VCaP (cell line): ENCODE data around the gene HIP1.

Experiments
- H3K27ac ChIP-seq: fragments of 450-650 bp; 2 replicates; pipeline ENCODE4 v1.5.1; 2017
- CTCF ChIP-seq: fragments of 450-650 bp; conservative IDR thresholded peaks from 2 replicates; pipeline ENCODE4 v1.5.1; 2017; ENCODE audit warnings: mild to moderate bottlenecking, moderate library complexity

Gene HIP1

DNA sequence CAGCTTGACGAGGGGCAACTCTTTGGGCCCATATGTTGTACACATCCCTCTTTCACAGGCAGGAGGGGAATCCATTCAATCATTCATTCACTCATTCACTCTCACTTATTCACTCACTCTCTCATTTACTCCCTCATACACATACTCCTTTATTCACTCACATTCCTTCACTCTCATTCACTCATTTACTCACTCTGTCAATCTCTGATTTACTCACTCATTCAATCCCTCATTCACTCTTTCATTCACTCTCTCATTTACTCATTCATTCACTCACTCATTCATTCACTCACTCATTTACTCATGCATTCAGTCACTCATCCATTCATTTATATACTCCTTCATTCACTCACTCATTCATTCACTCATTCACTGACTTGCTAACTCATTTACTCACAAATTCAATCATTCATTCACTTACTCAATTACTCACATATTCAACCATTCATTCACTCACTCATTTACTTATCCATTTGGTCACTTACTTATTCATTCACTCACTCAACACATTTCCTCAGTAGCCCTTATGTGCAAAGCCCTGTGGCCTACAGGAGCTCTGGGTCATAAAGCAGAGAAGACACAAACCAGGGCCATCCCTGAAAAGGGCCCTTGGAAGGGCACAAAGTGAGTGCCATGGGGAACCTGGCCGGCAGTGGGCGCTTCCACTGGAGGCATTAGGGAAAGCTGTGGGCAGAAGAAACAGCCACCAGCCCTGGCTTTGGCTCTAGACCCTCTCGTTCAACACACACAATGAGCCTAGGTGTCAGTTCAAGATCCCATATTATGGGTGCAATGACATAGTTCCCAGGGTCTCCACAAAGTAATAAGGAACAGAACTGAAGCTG lies 26.0 kb downstream of the HIP1 start:
- no peak for TF ChIP-seq CTCF
- no peak overlapping the region for H3K27ac ChIP-seq

GRCh38 chr7:75711656-75712514 lies 26.9 kb downstream of the HIP1 start:
- no peak for TF ChIP-seq CTCF
- H3K27ac ChIP-seq, result no peak overlapping the region

GRCh38 chr7:75711076-75711475 lies 27.7 kb downstream of the HIP1 start:
- no peak for TF ChIP-seq CTCF

DNA sequence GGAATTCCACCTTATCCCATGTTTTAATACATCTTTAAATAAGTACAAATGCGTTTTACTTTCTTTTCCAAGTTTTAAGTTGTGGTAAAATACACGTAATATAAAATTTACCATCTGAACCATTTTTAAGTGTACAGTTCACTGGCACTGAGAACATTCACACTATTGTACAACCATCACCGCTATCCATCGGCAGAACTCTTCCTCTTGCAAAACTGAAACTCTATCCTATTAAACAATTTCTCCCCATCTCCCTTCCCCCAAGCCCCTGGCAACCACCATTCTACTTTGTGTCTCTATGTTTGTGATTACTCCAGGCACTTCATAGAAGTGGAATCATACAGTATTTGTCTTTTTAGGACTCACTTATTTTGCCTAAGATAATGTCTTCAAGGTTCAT lies 33.8 kb downstream of the HIP1 start:
- no peak for TF ChIP-seq CTCF
- no peak overlapping the region for H3K27ac ChIP-seq

More at GRCh38 chr7:75711076-75711475, 27.7 kb downstream of the HIP1 start:
- H3K27ac ChIP-seq, result no peak overlapping the region

GRCh38 chr7:75702515-75702914 lies 36.2 kb downstream of the HIP1 start:
- H3K27ac ChIP-seq, result no peak overlapping the region
- no peak for TF ChIP-seq CTCF

DNA sequence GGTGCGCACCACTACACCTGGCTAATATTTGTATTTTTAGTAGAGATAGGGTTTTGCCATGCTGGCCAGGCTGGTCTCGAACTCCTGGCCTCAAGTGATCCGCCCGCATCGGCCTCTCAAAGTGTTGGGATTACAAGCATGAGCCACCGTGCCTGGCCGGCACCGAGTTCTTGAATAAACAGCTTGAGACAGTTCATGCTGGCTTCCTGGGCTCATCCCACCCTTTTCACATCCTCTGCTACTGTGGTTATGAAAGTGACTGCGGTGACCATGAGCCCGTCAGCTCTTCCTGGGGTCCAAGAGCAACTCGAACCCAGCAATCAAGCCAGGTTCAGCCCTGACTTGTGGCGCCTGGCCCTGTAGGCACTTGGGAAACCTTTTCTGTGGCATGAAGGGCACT lies 38.7 kb downstream of the HIP1 start:
- H3K27ac ChIP-seq, result no peak overlapping the region
- TF ChIP-seq CTCF, result no peak

DNA sequence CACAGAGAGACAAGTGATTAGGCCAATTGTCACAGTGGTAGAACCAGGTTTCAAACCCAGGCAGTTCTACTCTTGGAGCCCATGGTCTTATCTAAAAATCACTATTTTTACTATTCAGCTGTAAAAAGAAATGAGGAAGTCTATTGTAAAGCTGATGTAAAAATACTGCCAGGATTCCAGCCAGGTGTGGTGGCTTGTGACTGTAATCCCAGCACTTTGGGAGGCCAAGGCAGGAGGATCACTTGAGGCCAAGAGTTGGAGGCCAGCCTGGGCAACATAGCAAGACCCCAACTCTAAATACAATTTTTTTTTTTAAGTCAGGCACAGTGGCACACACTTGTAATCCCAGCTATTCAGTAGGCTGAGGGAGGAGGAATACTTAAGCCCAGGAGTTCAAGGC lies 40.4 kb downstream of the HIP1 start:
- no peak overlapping the region for H3K27ac ChIP-seq
- TF ChIP-seq CTCF, result no peak
